ENCODE results near the gene ARHGAP22. TPM values are rescaled to one million over a fixed set of nuclear protein-coding genes. Genes with fewer than 3 reads are reported as not detected.

Gene ARHGAP22
- total RNA-seq, 1 donor from 2014 or later = 6.2 TPM

- H3K9me3 Mint-ChIP-seq (ENCODE audit: unreplicated experiment) = peaks cover 8% of the 10 kb centered on the region
- no peaks in the 10 kb centered on the region for H3K36me3 Mint-ChIP-seq (ENCODE audit: low read depth, unreplicated experiment)
- no peaks in the 10 kb centered on the region for H3K4me1 Mint-ChIP-seq (ENCODE audit: low read depth, unreplicated experiment)
- DNase-seq (ENCODE audit: low read depth) = peak; percentile 55
- Histone ChIP-seq H3K4me1 (ENCODE audit: insufficient read depth, low read length) (peaks cover 13% of the 10 kb centered on the region), H3K79me2 (ENCODE audit: insufficient read depth, low read length) (peaks cover 28% of the 10 kb centered on the region), H3K4me2 (ENCODE audit: low read length) (no peak overlapping the region), H3K27me3 (ENCODE audit: insufficient read depth, low read length) (no peaks in the 10 kb centered on the region), H3K27ac (ENCODE audit: low read depth, low read length) (no peak overlapping the region), H2AFZ (ENCODE audit: low read depth, low read length) (no peak overlapping the region), H3K36me3 (ENCODE audit: insufficient read depth, low read length) (peaks cover 2% of the 10 kb centered on the region), H3K9me3 (ENCODE audit: insufficient read depth, low read depth, low read length) (no peaks in the 10 kb centered on the region), H3K9ac (ENCODE audit: low read length) (no peak overlapping the region), H4K20me1 (ENCODE audit: insufficient read depth, low read length) (peaks cover 25% of the 10 kb centered on the region), H3K4me3 (ENCODE audit: insufficient read depth, low read depth, low read length) (no peak overlapping the region)
- TF ChIP-seq EZH2 (IDR thresholded peaks at IDR 0.05; ENCODE audit: insufficient read depth, low read length) (no peak), CTCF (IDR thresholded peaks at IDR 0.05; ENCODE audit: insufficient read depth, low read depth, low read length) (no peak)
- H3K27ac Mint-ChIP-seq (ENCODE audit: unreplicated experiment) = no peak overlapping the region
- no peak overlapping the region for H3K4me3 Mint-ChIP-seq (ENCODE audit: unreplicated experiment)
- FAIRE-seq = no peak
- H3K27me3 Mint-ChIP-seq (ENCODE audit: low read depth, unreplicated experiment) = peaks cover 17% of the 10 kb centered on the region
These were observed 73.4 kb downstream of the ARHGAP22 start for GRCh38 chr10:48531486-48531885.

GRCh38 chr10:48529331-48529730 is 75.5 kb downstream of the ARHGAP22 start:
- H3K36me3 Mint-ChIP-seq (ENCODE audit: low read depth, unreplicated experiment) = no peaks in the 10 kb centered on the region
- no peak overlapping the region for H2AFZ ChIP-seq (ENCODE audit: low read depth, low read length)
- peaks cover 2% of the 10 kb centered on the region for H3K36me3 ChIP-seq (ENCODE audit: insufficient read depth, low read length)
- peaks cover 24% of the 10 kb centered on the region for H3K4me1 ChIP-seq (ENCODE audit: insufficient read depth, low read length)
- TF ChIP-seq EZH2 (IDR thresholded peaks at IDR 0.05; ENCODE audit: insufficient read depth, low read length) = no peak
- no peak for TF ChIP-seq CTCF (IDR thresholded peaks at IDR 0.05; ENCODE audit: insufficient read depth, low read depth, low read length)
- no peak overlapping the region for H3K27ac Mint-ChIP-seq (ENCODE audit: unreplicated experiment)
- H3K79me2 ChIP-seq (ENCODE audit: insufficient read depth, low read length) = peaks cover 40% of the 10 kb centered on the region
- no peaks in the 10 kb centered on the region for H3K27me3 ChIP-seq (ENCODE audit: insufficient read depth, low read length)
- H3K9ac ChIP-seq (ENCODE audit: low read length) = no peak overlapping the region
- no peak for DNase-seq (ENCODE audit: low read depth)
- H3K4me3 Mint-ChIP-seq (ENCODE audit: unreplicated experiment) = no peak overlapping the region
- no peak for FAIRE-seq
- no peak overlapping the region for H3K4me2 ChIP-seq (ENCODE audit: low read length)
- peaks cover 8% of the 10 kb centered on the region for H3K9me3 Mint-ChIP-seq (ENCODE audit: unreplicated experiment)
- peaks cover 13% of the 10 kb centered on the region for H3K27me3 Mint-ChIP-seq (ENCODE audit: low read depth, unreplicated experiment)
- no peak overlapping the region for H3K4me3 ChIP-seq (ENCODE audit: insufficient read depth, low read depth, low read length)
- H3K4me1 Mint-ChIP-seq (ENCODE audit: low read depth, unreplicated experiment) = peaks cover 6% of the 10 kb centered on the region
- peaks cover 26% of the 10 kb centered on the region for H4K20me1 ChIP-seq (ENCODE audit: insufficient read depth, low read length)
- H3K27ac ChIP-seq (ENCODE audit: low read depth, low read length) = no peak overlapping the region
- no peaks in the 10 kb centered on the region for H3K9me3 ChIP-seq (ENCODE audit: insufficient read depth, low read depth, low read length)

GRCh38 chr10:48527756-48528155 is 77.1 kb downstream of the ARHGAP22 start:
- peaks cover 45% of the 10 kb centered on the region for H3K79me2 ChIP-seq (ENCODE audit: insufficient read depth, low read length)
- no peaks in the 10 kb centered on the region for H3K27me3 ChIP-seq (ENCODE audit: insufficient read depth, low read length)
- H3K4me1 ChIP-seq (ENCODE audit: insufficient read depth, low read length) = peaks cover 30% of the 10 kb centered on the region
- H3K27ac Mint-ChIP-seq (ENCODE audit: unreplicated experiment) = no peak overlapping the region
- FAIRE-seq (no peak), DNase-seq (ENCODE audit: low read depth) (no peak)
- H3K9me3 ChIP-seq (ENCODE audit: insufficient read depth, low read depth, low read length) = no peaks in the 10 kb centered on the region
- H4K20me1 ChIP-seq (ENCODE audit: insufficient read depth, low read length) = peaks cover 28% of the 10 kb centered on the region
- no peaks in the 10 kb centered on the region for H3K36me3 Mint-ChIP-seq (ENCODE audit: low read depth, unreplicated experiment)
- H3K27ac ChIP-seq (ENCODE audit: low read depth, low read length) = no peak overlapping the region
- peaks cover 10% of the 10 kb centered on the region for H3K4me1 Mint-ChIP-seq (ENCODE audit: low read depth, unreplicated experiment)
- no peak overlapping the region for H3K4me3 ChIP-seq (ENCODE audit: insufficient read depth, low read depth, low read length)
- peak overlapping the region; percentile 80 for H3K4me2 ChIP-seq (ENCODE audit: low read length)
- no peak for TF ChIP-seq EZH2 (IDR thresholded peaks at IDR 0.05; ENCODE audit: insufficient read depth, low read length)
- no peak for TF ChIP-seq CTCF (IDR thresholded peaks at IDR 0.05; ENCODE audit: insufficient read depth, low read depth, low read length)
- H3K9me3 Mint-ChIP-seq (ENCODE audit: unreplicated experiment) = peaks cover 8% of the 10 kb centered on the region
- no peak overlapping the region for H3K4me3 Mint-ChIP-seq (ENCODE audit: unreplicated experiment)
- H3K27me3 Mint-ChIP-seq (ENCODE audit: low read depth, unreplicated experiment) = peaks cover 13% of the 10 kb centered on the region
- H3K9ac ChIP-seq (ENCODE audit: low read length) = no peak overlapping the region
- H3K36me3 ChIP-seq (ENCODE audit: insufficient read depth, low read length) = peaks cover under 1% of the 10 kb centered on the region
- no peak overlapping the region for H2AFZ ChIP-seq (ENCODE audit: low read depth, low read length)

Data from astrocyte (in vitro differentiated cells and primary cell).